Activated CD4-positive, alpha-beta T cell treated with anti-CD3 and anti-CD28 coated beads, Interleukin-2, amount 50 U/mL, for 1 hour (primary cell): ENCODE measurements around the gene PLEKHG4.
A peak's percentile ranks its signal among the peaks of the same experiment; 100 is the strongest.

ENCODE experiments used
- DNase-seq: peaks from one replicate; pipeline ENCODE4 v3.0.0-alpha.2; 2020

The PLEKHG4 gene

DNA sequence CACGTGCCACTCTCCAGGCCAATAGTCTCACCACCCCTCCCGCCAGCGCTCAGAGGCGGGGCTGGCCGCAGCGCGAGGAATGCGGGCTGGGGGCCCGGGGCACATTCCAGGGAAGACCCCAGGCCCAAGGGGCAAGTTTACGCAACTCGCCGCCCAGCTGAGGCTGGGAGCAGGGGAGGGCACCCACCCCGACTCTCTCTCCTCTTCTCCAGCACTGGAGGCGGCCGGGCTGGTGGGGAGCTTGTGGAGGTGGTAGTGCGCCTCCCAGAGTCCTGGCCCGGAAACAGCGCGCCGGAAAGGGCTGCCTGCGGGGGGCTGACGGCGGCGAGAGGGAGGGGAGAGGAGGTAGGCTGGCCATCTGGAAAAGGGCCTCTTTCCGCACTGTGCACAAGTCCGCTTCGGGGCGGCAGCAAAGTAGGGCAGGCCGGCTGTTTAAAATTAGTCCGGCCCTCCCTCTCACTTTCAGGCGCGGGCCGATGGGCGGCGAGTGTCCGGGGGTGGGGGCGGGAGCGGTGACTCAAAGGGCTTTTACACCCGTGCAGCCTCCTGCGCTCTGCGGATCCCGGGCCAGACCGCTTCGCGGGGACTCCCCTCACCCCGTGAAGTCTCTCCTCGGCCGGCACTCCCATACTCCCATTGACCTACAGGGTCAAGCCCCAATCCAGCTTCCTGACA is 33.1 kb upstream of the PLEKHG4 start:
- DNase-seq, result peak; percentile 26

DNA sequence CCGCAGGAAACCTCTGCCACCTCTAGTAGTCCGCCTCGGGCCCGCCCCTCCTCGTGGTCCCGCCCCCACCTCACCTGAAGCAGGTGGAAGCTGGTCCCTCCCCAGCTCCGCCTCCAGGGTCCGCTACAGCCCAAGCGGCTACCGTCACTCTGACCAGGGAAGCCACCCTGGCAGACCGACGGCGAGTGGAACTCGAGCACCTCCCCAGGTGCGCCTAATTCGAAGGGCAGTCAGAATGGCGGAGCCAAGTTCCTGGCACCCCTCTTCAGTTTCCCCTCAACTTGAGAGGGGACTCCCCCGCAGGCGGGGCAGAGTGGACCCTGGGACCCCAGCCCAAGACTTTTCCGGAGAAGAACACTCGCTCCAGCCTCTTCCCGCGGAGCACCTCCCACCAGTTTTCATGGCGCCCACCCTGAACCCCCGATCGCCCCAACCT is 32.6 kb upstream of the PLEKHG4 start:
- peak; percentile 42 for DNase-seq

GRCh38 chr16:67247192-67248072 is 31.9 kb upstream of the PLEKHG4 start, which contains the start of gene FHOD1:
TSS of gene FHOD1 (minus strand) at chr16:67247481. CDS start at chr16:67247410, 71 bp downstream.
- peak; percentile 93 for DNase-seq

DNA sequence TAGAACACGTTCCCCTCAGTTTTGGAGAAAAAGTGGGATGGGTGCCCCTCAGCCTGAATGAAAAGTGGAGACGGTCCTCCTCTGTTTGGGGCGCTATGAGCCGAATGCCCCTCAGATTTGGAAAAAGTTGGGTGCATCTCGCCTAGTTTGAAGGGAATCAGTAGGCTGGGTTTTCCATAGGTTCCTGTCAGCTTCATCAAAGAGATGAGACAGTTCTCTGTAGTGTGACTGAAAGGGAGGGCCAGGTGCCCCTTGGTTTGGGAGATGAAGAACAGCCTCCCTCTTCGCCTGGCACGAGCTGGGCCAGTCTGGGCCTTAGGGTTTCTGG is 31.3 kb upstream of the PLEKHG4 start:
- DNase-seq, result no peak

DNA sequence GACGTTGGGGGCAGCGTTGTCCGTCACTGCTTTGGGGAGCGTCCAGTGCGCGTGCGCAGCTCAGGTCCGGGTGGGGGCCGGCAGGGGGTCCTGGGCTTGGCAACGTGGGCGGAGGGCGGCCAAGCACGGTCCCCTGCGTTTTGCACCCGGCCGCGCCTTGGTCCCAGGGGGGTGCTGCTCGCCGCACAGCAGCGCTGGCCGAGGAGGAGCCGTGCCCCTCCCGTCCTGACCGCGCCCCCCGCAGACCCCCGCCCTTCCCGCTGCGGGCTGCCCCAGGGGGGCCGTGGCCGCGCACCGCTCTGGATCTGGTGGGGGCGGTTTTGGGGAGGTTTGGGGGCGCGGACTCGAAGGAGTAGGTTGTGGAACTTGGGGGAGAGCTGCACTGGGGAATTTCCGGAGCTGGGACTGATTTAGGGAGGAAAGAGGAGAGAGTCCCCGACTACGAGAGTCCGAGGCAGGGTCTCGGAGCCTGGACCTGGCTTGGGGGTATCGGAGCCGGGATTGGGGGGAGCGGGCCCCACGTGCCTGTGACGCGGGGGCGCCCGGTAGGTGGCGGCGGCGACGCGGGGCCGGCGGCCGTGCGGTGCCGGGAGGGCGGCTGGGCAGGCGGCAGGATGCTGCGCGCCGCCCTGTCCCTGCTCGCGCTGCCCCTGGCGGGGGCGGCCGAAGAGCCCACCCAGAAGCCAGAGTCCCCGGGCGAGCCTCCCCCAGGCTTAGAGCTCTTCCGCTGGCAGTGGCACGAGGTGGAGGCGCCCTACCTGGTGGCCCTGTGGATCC is 30.7 kb upstream of the PLEKHG4 start, which contains the start of gene SLC9A5:
SLC9A5 (plus strand) TSS at position 579 of the 777 bp plus-strand sequence; CDS start at position 615, 36 bp downstream.
- DNase-seq, result no peak

- no peak for DNase-seq
Measured at GRCh38 chr16:67249178-67250044, 29.9 kb upstream of the PLEKHG4 start.

- DNase-seq, result no peak
Measured at GRCh38 chr16:67250045-67250327, 29.3 kb upstream of the PLEKHG4 start.

- DNase-seq, result no peak
Measured at GRCh38 chr16:67252609-67253497, 26.5 kb upstream of the PLEKHG4 start.

DNA sequence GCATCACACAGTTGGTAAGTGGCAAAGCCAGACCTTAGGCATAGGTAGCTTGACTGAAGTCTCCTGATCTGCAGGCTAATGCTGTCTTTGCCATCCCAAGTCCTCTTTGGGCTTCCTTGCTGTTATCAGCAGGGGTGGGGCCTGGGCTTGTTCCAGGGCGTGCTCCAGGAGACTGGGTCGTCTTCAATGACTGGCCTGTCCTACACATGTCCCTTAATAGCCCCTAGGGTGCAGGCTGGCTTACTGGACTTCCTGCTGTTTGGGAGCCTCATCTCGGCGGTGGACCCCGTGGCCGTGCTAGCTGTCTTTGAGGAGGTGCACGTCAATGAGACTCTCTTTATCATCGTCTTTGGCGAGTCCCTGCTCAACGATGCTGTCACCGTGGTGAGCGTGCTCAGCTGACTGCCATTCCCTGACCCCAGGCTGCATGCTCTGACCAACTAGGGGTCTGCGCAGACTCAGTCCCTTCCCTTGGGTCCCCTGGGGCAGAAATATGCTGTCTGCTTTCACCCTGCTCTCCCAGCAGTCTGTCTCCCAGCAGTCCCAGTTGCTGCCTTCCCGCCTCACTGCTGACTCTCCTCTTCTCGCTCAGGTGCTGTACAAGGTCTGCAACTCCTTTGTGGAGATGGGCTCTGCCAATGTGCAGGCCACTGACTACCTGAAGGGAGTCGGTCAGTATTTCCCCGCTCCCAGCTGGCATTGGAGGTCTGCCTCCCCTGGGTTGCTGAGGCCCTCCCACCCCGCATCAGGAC is 24.4 kb upstream of the PLEKHG4 start:
- no peak for DNase-seq

DNA sequence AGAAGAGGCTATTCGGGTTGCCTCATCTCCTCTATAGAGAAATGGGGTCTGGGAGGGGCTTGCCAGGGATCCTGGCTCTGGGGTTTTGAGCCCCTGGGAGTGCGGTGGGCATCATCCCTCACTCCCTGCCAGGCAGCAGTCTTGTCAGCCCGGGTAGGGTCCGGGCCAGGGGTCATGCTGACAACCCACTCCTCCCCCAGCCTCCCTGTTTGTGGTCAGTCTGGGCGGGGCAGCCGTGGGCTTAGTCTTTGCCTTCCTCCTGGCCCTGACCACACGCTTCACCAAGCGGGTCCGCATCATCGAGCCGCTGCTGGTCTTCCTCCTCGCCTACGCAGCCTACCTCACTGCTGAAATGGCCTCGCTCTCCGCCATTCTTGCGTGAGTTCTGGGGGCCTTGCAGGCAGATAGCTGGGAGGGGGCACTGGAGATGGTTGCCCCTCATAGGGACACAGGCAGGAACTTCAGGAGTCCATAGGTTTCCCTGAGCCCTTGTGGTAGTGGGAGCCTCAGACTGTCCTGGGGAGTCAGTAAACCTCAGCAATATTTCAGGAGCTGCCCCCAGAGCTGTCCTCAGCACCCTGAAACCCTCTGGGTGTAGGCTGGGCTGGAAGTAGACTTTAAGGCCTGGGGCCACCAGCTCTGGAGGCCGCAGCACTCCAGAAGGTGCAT is 23.6 kb upstream of the PLEKHG4 start:
- DNase-seq, result no peak

DNA sequence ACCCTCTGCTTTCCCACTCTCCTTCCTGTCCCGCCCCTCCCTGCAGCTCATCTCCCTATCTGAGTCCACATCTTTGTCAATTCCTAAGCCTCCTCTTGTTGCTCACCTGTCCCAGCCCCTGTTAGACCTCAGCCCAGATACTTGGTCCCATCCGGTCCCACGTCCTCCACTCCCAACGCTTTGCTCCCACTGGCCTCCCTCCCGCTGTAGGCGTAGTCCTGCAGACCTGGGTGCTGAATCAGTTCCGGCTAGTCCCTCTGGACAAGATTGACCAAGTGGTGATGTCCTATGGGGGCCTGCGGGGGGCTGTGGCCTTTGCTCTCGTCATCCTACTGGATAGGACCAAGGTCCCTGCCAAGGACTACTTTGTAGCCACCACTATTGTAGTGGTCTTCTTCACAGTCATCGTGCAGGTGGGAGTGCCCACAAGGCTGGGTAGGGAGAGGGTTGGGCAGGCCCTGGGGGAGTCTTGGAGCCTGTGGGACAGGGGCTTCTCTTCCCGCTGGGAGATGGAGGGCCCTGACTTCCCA is 22.6 kb upstream of the PLEKHG4 start:
- no peak for DNase-seq

GRCh38 chr16:67257486-67258160 is 21.7 kb upstream of the PLEKHG4 start:
- no peak for DNase-seq

DNA sequence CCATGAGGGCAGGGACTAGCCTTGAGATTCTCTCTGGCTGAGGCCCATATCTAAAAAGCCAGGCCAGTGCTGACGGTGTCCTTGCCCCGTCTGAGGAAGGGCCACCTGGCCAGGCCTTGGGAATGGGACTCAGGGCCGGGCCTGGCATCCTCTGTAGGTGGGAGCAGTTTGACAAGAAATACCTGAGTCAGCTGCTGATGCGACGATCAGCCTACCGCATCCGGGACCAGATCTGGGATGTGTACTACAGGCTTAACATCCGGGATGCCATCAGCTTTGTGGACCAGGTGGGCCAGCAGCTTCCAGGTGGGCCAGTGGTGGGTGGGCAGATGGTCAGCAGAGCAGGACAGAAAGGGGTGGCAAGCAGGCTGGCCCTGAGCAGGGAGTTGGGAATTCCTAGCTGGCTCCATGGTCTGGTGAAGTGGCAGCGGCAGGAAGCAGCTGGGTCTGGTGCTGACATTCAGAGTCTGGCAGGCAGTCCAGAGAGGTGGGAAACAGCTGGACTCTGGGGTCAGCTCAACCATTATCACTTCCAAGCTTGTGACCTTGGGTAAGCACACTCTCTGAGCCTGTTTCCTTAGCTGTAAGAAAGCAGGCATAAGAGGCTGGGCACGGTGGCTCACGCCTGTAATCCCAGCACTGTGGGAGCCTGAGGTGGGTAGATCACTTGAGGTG is 21.0 kb upstream of the PLEKHG4 start:
- no peak for DNase-seq

GRCh38 chr16:67259705-67260104 is 19.6 kb upstream of the PLEKHG4 start:
- DNase-seq, result no peak

GRCh38 chr16:67260426-67261063 is 18.8 kb upstream of the PLEKHG4 start:
- no peak for DNase-seq

- DNase-seq, result no peak
Measured at GRCh38 chr16:67263201-67263600, 16.1 kb upstream of the PLEKHG4 start.

- no peak for DNase-seq
Measured at GRCh38 chr16:67264277-67264676, 15.1 kb upstream of the PLEKHG4 start.

GRCh38 chr16:67264866-67265265 is 14.5 kb upstream of the PLEKHG4 start:
- no peak for DNase-seq
